IMR-90 (cell line): ENCODE data around the gene LAMA4. TPM values are rescaled to one million over a fixed set of nuclear protein-coding genes. Genes with fewer than 3 reads are reported as not detected.

Experiments
- ATAC-seq: fragments of 200-7000 bp; cut with Tn5 transposase; 2 replicates; pipeline ENCODE4 v1.9.1; 2020; ENCODE audit warnings: low read depth, mild to moderate bottlenecking, moderate library complexity
- BruUV-seq: library from RNA; stranded (reverse); fragments of 400-500 nt; replicated peaks from 2 replicates; lab custom pipeline; 2021; lab: Mats Ljungman, UMichigan
- CTCF ChIA-PET: fragments of 300-600 bp; formaldehyde crosslinking; extraction: SDS; loops from one replicate; lab custom pipeline; 2021; ENCODE audit warnings: antibody characterized with exemption; lab: Yijun Ruan, JAX
- POLR2A ChIA-PET: fragments of 300-600 bp; sonication (Branson Sonifier 250); formaldehyde crosslinking; loops from one replicate; lab custom pipeline; 2022; ENCODE audit warnings: antibody characterized with exemption; ENCODE audit not compliant: unreplicated experiment; lab: Charles Lee
- DNase-seq: peaks from one replicate; pipeline ENCODE4 v3.0.0; 2013
- H2AFZ ChIP-seq: replicated peaks from 2 replicates; pipeline ENCODE3; 2013; ENCODE audit warnings: low read length, mild to moderate bottlenecking; ENCODE audit not compliant: poor library complexity
- H2AK5ac ChIP-seq: 2 replicates; pipeline ENCODE4 v1.6.1; 2013; ENCODE audit warnings: low read depth, low read length, inconsistent platforms
- H2AK9ac ChIP-seq: replicated peaks from 2 replicates; pipeline ENCODE3; 2013; ENCODE audit warnings: mild to moderate bottlenecking, low read depth, low read length, moderate library complexity; ENCODE audit not compliant: poor library complexity
- H2BK120ac ChIP-seq: 2 replicates; pipeline ENCODE4 v1.6.1; 2013; ENCODE audit warnings: low read depth, low read length, inconsistent platforms
- H2BK15ac ChIP-seq: 3 replicates; pipeline ENCODE4 v1.6.1; 2013; ENCODE audit warnings: low read depth, low read length, inconsistent platforms
- H2BK20ac ChIP-seq: 2 replicates; pipeline ENCODE4 v1.6.1; 2013; ENCODE audit warnings: low read depth, mild to moderate bottlenecking, inconsistent platforms, low read length, moderate library complexity
- H2BK5ac ChIP-seq: 2 replicates; pipeline ENCODE4 v1.6.1; 2013; ENCODE audit warnings: mild to moderate bottlenecking, low read depth, low read length, inconsistent platforms; ENCODE audit not compliant: poor library complexity, severe bottlenecking
- H3K14ac ChIP-seq: replicated peaks from 2 replicates; pipeline ENCODE4 v1.6.1; 2013; ENCODE audit warnings: low read depth, low read length, inconsistent platforms
- H3K18ac ChIP-seq: 2 replicates; pipeline ENCODE4 v1.6.1; 2013; ENCODE audit warnings: low read depth, low read length, control low read depth
- H3K23ac ChIP-seq: 2 replicates; pipeline ENCODE4 v1.6.1; 2013; ENCODE audit warnings: low read depth, low read length, inconsistent platforms
- H3K27ac ChIP-seq: 2 replicates; pipeline ENCODE4 v1.5.1; 2013; ENCODE audit warnings: mild to moderate bottlenecking, control low read depth, low read length; ENCODE audit not compliant: insufficient read depth
- H3K27me3 ChIP-seq: 2 replicates; pipeline ENCODE4 v1.6.1; 2013; ENCODE audit warnings: low read length; ENCODE audit not compliant: control insufficient read depth, insufficient read depth
- H3K36me3 ChIP-seq: 2 replicates; pipeline ENCODE4 v1.6.1; 2013; ENCODE audit warnings: low read length, mixed read lengths; ENCODE audit not compliant: control insufficient read depth, insufficient read depth
- H3K4ac ChIP-seq: 2 replicates; pipeline ENCODE4 v1.6.1; 2013; ENCODE audit warnings: low read depth, low read length, inconsistent platforms
- H3K4me1 ChIP-seq: 2 replicates; pipeline ENCODE4 v1.6.1; 2013; ENCODE audit warnings: low read length, mixed read lengths; ENCODE audit not compliant: control insufficient read depth, insufficient read depth
- H3K4me2 ChIP-seq: 2 replicates; pipeline ENCODE4 v1.6.1; 2013; ENCODE audit warnings: low read depth, mild to moderate bottlenecking, control low read depth, low read length, moderate library complexity
- H3K4me3 ChIP-seq: 2 replicates; pipeline ENCODE4 v1.5.1; 2013; ENCODE audit warnings: low read depth, mild to moderate bottlenecking, control low read depth, low read length, moderate library complexity; ENCODE audit not compliant: insufficient read depth
- H3K56ac ChIP-seq: 2 replicates; pipeline ENCODE4 v1.6.1; 2013; ENCODE audit warnings: low read length, inconsistent platforms; ENCODE audit not compliant: insufficient read depth; ENCODE audit errors: extremely low read depth
- H3K79me1 ChIP-seq, 2 experiments: 2 replicates each; pipeline ENCODE4 v1.6.1; 2013; ENCODE audit warnings: low read length in 2 of 2, inconsistent platforms in 1 of 2, low read depth in 1 of 2
- H3K9ac ChIP-seq: 2 replicates; pipeline ENCODE4 v1.6.1; 2013; ENCODE audit warnings: low read depth, low read length, control low read depth
- H3K9me1 ChIP-seq: 2 replicates; pipeline ENCODE4 v1.6.1; 2013; ENCODE audit warnings: low read length, inconsistent platforms; ENCODE audit not compliant: insufficient read depth
- H3K9me3 ChIP-seq: 2 replicates; pipeline ENCODE4 v1.6.1; 2013; ENCODE audit warnings: low read length; ENCODE audit not compliant: control insufficient read depth, insufficient read depth
- H4K20me1 ChIP-seq: 2 replicates; pipeline ENCODE4 v1.6.1; 2013; ENCODE audit warnings: low read length, inconsistent platforms; ENCODE audit not compliant: insufficient read depth
- H4K5ac ChIP-seq: 2 replicates; pipeline ENCODE4 v1.6.1; 2013; ENCODE audit warnings: mild to moderate bottlenecking, low read depth, low read length, control low read depth
- H4K8ac ChIP-seq, 2 experiments: 2 replicates each; pipeline ENCODE4 v1.6.1; 2013; ENCODE audit warnings: low read depth in 2 of 2, low read length in 2 of 2, control low read depth in 1 of 2, inconsistent platforms in 1 of 2
- H4K91ac ChIP-seq: 2 replicates; pipeline ENCODE4 v1.6.1; 2013; ENCODE audit warnings: low read depth, low read length, inconsistent platforms; ENCODE audit not compliant: insufficient read depth
- BHLHE40 ChIP-seq: fragments of 150-350 bp; IDR thresholded peaks from 2 replicates; pipeline ENCODE4 v1.6.1; 2016; ENCODE audit warnings: mild to moderate bottlenecking, low read depth, low read length
- CEBPB ChIP-seq: IDR thresholded peaks from 2 replicates; pipeline ENCODE4 v1.6.1; 2012; ENCODE audit warnings: low read depth, low read length, improper control_type of control experiment
- CHD1 ChIP-seq: IDR thresholded peaks from 2 replicates; pipeline ENCODE4 v1.6.1; 2012; ENCODE audit warnings: low read depth, low read length, improper control_type of control experiment
- FOS ChIP-seq: fragments of 150-350 bp; IDR thresholded peaks from 2 replicates; pipeline ENCODE4 v1.6.1; 2016; ENCODE audit warnings: low read depth, low read length
- MAFK ChIP-seq: IDR thresholded peaks from 2 replicates; pipeline ENCODE4 v1.6.1; 2012; ENCODE audit warnings: low read depth, low read length, improper control_type of control experiment
- MAZ ChIP-seq: IDR thresholded peaks from 2 replicates; pipeline ENCODE4 v1.6.1; 2012; ENCODE audit warnings: low read depth, mild to moderate bottlenecking, low read length, improper control_type of control experiment, moderate library complexity, borderline replicate concordance
- MXI1 ChIP-seq: IDR thresholded peaks from 2 replicates; pipeline ENCODE4 v1.6.1; 2012; ENCODE audit warnings: low read depth, mild to moderate bottlenecking, low read length, moderate library complexity, borderline replicate concordance
- NFE2L2 ChIP-seq: fragments of 150-350 bp; IDR thresholded peaks from 2 replicates; pipeline ENCODE4 v1.6.1; 2016; ENCODE audit warnings: low read depth, mild to moderate bottlenecking, low read length
- POLR2A ChIP-seq: IDR thresholded peaks from 2 replicates; pipeline ENCODE4 v1.6.1; 2012; ENCODE audit warnings: mild to moderate bottlenecking, low read depth, low read length
- RAD21 ChIP-seq: IDR thresholded peaks from 2 replicates; pipeline ENCODE4 v1.6.1; 2012; ENCODE audit warnings: low read length, improper control_type of control experiment
- RCOR1 ChIP-seq: IDR thresholded peaks from 2 replicates; pipeline ENCODE4 v1.6.1; 2012; ENCODE audit warnings: mild to moderate bottlenecking, low read length, improper control_type of control experiment; ENCODE audit not compliant: insufficient replicate concordance
- RFX5 ChIP-seq: IDR thresholded peaks from 2 replicates; pipeline ENCODE4 v1.8.0; 2012; ENCODE audit warnings: low read depth, mild to moderate bottlenecking, low read length, moderate library complexity
- SMC3 ChIP-seq: fragments of 150-350 bp; IDR thresholded peaks from 2 replicates; pipeline ENCODE4 v1.6.1; 2016; ENCODE audit warnings: low read depth, mild to moderate bottlenecking, antibody characterized with exemption, low read length, moderate library complexity
- WGBS, 2 experiments: methylation state at CpG; one replicate each; pipeline versions ENCODE4 v1.1.5 to v1.1.7; 2013; ENCODE audit warnings: missing lambda C conversion rate in 2 of 2; ENCODE audit not compliant: insufficient read length in 1 of 2; ENCODE audit errors: extremely low coverage in 2 of 2; 5-methylcytosine and 5-hydroxymethylcytosine counted together
- dilution Hi-C: fragments of 300-500 bp; cut with HindIII; formaldehyde crosslinking; loops from one replicate; pipeline ENCODE4 v1.14.3; 2018; ENCODE audit warnings: low sequenced_read_pairs; ENCODE audit not compliant: unreplicated experiment
- in situ Hi-C: fragments of 300-500 bp; cut with MboI; formaldehyde crosslinking; loops from 3 replicates; pipeline ENCODE4 v1.14.3; 2019; ENCODE audit warnings: low sequenced_read_pairs, inconsistent platforms, mixed read lengths
- intact Hi-C: fragments of 100-400 bp; cut with micrococcal nuclease; formaldehyde crosslinking; loops from 2 replicates; pipeline ENCODE4 v1.10.0; 2022
- polyA plus RNA-seq, 3 experiments: library from polyadenylated mRNA; depleted of rRNA; stranded (reverse); fragments of >200 nt; gene quantifications; 2 replicates each; pipeline ENCODE4 v1.2.3, GENCODE V29; 2012; ENCODE audit warnings: low replicate concordance in 1 of 3
- total RNA-seq: library from RNA; depleted of rRNA; stranded (reverse); fragments of >200 nt; gene quantifications from 2 replicates; pipeline ENCODE4 v1.2.3, GENCODE V29; 2012
- TF ChIP-seq, protein P1 (sequence below): conservative IDR thresholded peaks from 2 replicates; pipeline ENCODE4 v1.5.1; 2012; ENCODE audit warnings: mild to moderate bottlenecking, low read depth, low read length, improper control_type of control experiment
- TF ChIP-seq, protein P2 (sequence below): fragments of 150-350 bp; IDR thresholded peaks from 2 replicates; pipeline ENCODE4 v1.6.1; 2016; ENCODE audit warnings: low read depth, mild to moderate bottlenecking, low read length, moderate library complexity, borderline replicate concordance
- TF ChIP-seq, protein P3 (sequence below): fragments of 150-350 bp; IDR thresholded peaks from 2 replicates; pipeline ENCODE4 v1.6.1; 2017; ENCODE audit warnings: mild to moderate bottlenecking, antibody characterized with exemption, low read length, low read depth

LAMA4 gene
- total and polyA plus RNA-seq, 2 of the 4 experiments (the other 2 are of a cell fraction): 33.9 to 35.8 TPM

DNA sequence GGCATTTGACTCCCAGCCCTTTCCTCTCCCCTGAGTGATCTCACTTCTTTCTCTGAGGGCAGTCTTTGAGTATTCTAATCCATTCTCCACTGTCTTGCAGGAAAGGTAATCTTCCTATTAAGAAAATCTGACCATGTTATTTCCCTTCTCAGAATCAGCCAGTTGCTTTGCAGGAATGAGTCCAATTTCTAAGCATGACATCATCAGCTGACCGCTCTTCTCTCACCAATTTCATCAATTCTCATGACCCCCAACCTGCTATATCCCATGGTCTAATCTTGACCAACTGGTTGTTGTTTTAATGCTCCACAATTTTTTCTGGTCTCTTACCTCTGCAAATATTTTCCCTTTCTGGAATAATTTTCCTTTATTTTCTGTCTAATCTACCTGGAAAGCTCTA, 93.6 kb downstream of the LAMA4 start:
- Histone ChIP-seq H3K27me3 (no peaks in the 10 kb centered on the region), H3K4me2 (no peak overlapping the region), H3K18ac (no peak overlapping the region), H3K27ac (no peak overlapping the region), H3K4me1 (peaks cover 5% of the 10 kb centered on the region), H3K79me1 (no peaks in the 10 kb centered on the region; a peak in 1 of 4 replicates), H4K8ac (no peak overlapping the region), H3K14ac (no peak overlapping the region), H3K9ac (no peak overlapping the region), H2AK9ac (no peak overlapping the region), H2BK20ac (no peak overlapping the region), H2BK120ac (no peak overlapping the region), H4K20me1 (no peaks in the 10 kb centered on the region), H4K91ac (no peak overlapping the region), H3K4me3 (no peak overlapping the region), H3K9me3 (no peaks in the 10 kb centered on the region), H3K23ac (no peak overlapping the region), H3K9me1 (peaks cover 5% of the 10 kb centered on the region), H2BK15ac (no peak overlapping the region), H2AK5ac (no peak overlapping the region), H2AFZ (no peak overlapping the region), H2BK5ac (no peak overlapping the region), H3K56ac (no peak overlapping the region), H3K4ac (no peak overlapping the region), H4K5ac (no peak overlapping the region), H3K36me3 (peaks cover 37% of the 10 kb centered on the region)
- DNase-seq: peak; percentile 19
- intact Hi-C loops: no loop called here
- no peak for ATAC-seq
- dilution Hi-C loops: no loop called here
- no TSS peak for BruUV-seq
- POLR2A ChIA-PET: no interaction called here
- no peak for TF ChIP-seq CHD1
- TF ChIP-seq SMC3: no peak
- no peak for TF ChIP-seq MXI1
- TF ChIP-seq, protein P1, sequence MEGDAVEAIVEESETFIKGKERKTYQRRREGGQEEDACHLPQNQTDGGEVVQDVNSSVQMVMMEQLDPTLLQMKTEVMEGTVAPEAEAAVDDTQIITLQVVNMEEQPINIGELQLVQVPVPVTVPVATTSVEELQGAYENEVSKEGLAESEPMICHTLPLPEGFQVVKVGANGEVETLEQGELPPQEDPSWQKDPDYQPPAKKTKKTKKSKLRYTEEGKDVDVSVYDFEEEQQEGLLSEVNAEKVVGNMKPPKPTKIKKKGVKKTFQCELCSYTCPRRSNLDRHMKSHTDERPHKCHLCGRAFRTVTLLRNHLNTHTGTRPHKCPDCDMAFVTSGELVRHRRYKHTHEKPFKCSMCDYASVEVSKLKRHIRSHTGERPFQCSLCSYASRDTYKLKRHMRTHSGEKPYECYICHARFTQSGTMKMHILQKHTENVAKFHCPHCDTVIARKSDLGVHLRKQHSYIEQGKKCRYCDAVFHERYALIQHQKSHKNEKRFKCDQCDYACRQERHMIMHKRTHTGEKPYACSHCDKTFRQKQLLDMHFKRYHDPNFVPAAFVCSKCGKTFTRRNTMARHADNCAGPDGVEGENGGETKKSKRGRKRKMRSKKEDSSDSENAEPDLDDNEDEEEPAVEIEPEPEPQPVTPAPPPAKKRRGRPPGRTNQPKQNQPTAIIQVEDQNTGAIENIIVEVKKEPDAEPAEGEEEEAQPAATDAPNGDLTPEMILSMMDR: no peak
- no peak for TF ChIP-seq CEBPB
- no peak for TF ChIP-seq RFX5
- TF ChIP-seq, protein P2, sequence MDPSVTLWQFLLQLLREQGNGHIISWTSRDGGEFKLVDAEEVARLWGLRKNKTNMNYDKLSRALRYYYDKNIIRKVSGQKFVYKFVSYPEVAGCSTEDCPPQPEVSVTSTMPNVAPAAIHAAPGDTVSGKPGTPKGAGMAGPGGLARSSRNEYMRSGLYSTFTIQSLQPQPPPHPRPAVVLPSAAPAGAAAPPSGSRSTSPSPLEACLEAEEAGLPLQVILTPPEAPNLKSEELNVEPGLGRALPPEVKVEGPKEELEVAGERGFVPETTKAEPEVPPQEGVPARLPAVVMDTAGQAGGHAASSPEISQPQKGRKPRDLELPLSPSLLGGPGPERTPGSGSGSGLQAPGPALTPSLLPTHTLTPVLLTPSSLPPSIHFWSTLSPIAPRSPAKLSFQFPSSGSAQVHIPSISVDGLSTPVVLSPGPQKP: no peak
- no peak for TF ChIP-seq RCOR1
- no peak for TF ChIP-seq RAD21
- TF ChIP-seq, protein P3, sequence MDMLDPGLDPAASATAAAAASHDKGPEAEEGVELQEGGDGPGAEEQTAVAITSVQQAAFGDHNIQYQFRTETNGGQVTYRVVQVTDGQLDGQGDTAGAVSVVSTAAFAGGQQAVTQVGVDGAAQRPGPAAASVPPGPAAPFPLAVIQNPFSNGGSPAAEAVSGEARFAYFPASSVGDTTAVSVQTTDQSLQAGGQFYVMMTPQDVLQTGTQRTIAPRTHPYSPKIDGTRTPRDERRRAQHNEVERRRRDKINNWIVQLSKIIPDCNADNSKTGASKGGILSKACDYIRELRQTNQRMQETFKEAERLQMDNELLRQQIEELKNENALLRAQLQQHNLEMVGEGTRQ: no peak
- TF ChIP-seq BHLHE40: no peak
- TF ChIP-seq POLR2A: no peak
- no peak for TF ChIP-seq FOS
- TF ChIP-seq NFE2L2: no peak
- TF ChIP-seq MAFK: no peak
- no peak for TF ChIP-seq MAZ
- 92% methylated on average over 1 of the region's 1 CpG; no CpG with 5 or more reads in 1 of the 2 experiments for WGBS, 2 experiments
- CTCF ChIA-PET: interaction anchor here (1.2 kb wide), 1 partner anchor 86 kb away, joined by 3 read pairs; no protein-coding TSS in a partner anchor
- in situ Hi-C loops: no loop called here
